ENCODE data around the gene PTPRM. TPM values are rescaled to one million over a fixed set of nuclear protein-coding genes. Genes with fewer than 3 reads are reported as not detected.

Gene PTPRM
- total RNA-seq, 1 donor from 2014 or later = 42.1 TPM

DNA sequence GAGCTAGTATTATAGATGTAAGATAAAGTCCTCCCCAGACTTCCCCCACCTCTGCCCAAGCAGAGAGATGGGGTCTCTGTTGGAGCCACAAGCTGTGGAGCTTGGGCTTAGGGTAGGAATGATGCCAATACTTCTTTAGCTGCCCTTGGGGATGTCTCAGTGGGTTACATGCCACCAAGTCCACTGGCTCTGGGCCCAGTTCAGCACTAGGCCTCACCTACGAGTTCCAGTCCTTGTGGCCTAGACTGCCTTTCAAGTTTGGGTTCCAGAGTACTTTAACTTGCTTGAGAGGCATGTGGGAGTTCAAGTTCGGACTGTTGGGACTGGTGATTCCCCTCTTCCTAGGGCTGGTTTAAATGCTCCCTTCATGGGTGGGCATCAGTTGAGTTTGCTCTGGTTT is 272.4 kb downstream of the PTPRM start:
- FAIRE-seq = peak; percentile 43

DNA sequence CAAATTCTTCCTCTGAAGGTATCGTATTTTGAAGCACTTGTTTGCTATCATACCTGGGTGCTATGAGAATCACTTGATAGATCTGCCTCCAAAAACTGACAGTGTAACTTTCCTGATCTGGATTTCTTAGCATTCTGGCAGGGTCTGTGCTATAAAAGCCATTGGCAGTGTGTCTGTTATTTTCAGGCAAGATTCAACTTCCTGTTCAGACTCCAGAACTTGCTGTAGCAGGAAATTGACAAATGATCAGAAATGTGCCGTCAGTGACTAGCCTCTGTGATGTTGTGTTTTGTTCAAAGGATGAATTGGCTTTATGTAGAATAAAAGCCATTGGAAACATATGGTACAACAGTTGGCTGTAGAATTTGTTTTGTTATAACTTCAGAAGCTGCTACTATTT is 273.3 kb downstream of the PTPRM start:
- Histone ChIP-seq H3K27me3 (ENCODE audit: control insufficient read depth, insufficient read depth, low read length) (no peaks in the 10 kb centered on the region), H3K4me3 (ENCODE audit: low read depth, low read length) (no peak overlapping the region), H3K36me3 (ENCODE audit: control insufficient read depth, insufficient read depth, low read length) (no peaks in the 10 kb centered on the region)
- TF ChIP-seq, protein P1, sequence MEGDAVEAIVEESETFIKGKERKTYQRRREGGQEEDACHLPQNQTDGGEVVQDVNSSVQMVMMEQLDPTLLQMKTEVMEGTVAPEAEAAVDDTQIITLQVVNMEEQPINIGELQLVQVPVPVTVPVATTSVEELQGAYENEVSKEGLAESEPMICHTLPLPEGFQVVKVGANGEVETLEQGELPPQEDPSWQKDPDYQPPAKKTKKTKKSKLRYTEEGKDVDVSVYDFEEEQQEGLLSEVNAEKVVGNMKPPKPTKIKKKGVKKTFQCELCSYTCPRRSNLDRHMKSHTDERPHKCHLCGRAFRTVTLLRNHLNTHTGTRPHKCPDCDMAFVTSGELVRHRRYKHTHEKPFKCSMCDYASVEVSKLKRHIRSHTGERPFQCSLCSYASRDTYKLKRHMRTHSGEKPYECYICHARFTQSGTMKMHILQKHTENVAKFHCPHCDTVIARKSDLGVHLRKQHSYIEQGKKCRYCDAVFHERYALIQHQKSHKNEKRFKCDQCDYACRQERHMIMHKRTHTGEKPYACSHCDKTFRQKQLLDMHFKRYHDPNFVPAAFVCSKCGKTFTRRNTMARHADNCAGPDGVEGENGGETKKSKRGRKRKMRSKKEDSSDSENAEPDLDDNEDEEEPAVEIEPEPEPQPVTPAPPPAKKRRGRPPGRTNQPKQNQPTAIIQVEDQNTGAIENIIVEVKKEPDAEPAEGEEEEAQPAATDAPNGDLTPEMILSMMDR (IDR thresholded peaks at IDR 0.05; ENCODE audit: insufficient read depth, low read length, severe bottlenecking) = no peak
- peak; percentile 40 for DNase-seq (ENCODE audit: low read depth)
- FAIRE-seq = no peak

More for the DNA sequence above, 272.4 kb downstream of the PTPRM start:
- Histone ChIP-seq H3K36me3 (ENCODE audit: control insufficient read depth, insufficient read depth, low read length) (no peaks in the 10 kb centered on the region), H3K27me3 (ENCODE audit: control insufficient read depth, insufficient read depth, low read length) (no peaks in the 10 kb centered on the region), H3K4me3 (ENCODE audit: low read depth, low read length) (no peak overlapping the region)
- no peak for DNase-seq (ENCODE audit: low read depth)
- TF ChIP-seq, protein P1 (IDR thresholded peaks at IDR 0.05; ENCODE audit: insufficient read depth, low read length, severe bottlenecking) = no peak

DNA sequence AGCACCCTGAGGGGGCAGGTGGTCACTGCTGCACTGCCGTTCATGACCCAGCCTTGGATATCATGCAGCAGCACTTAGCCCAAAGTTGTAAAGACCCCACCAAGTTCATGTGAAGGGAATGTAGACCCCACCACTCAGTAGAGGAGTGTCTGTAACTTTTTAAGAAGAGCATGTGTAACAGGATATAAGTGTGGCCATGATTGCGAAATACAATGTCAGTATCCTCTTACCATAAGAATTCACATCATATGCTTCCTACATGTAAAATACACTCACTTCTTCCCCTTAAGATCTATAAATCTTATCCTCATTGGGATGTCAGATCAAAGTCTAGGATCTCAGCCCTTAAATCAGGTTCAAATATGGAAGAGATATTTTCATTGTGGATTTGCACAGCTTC is 276.9 kb downstream of the PTPRM start:
- Histone ChIP-seq H3K36me3 (ENCODE audit: control insufficient read depth, insufficient read depth, low read length) (no peaks in the 10 kb centered on the region), H3K27me3 (ENCODE audit: control insufficient read depth, insufficient read depth, low read length) (no peaks in the 10 kb centered on the region), H3K4me3 (ENCODE audit: low read depth, low read length) (no peak overlapping the region)
- TF ChIP-seq, protein P1 (IDR thresholded peaks at IDR 0.05; ENCODE audit: insufficient read depth, low read length, severe bottlenecking) = no peak
- FAIRE-seq (peak; percentile 73), DNase-seq (ENCODE audit: low read depth) (peak; percentile 59)

DNA sequence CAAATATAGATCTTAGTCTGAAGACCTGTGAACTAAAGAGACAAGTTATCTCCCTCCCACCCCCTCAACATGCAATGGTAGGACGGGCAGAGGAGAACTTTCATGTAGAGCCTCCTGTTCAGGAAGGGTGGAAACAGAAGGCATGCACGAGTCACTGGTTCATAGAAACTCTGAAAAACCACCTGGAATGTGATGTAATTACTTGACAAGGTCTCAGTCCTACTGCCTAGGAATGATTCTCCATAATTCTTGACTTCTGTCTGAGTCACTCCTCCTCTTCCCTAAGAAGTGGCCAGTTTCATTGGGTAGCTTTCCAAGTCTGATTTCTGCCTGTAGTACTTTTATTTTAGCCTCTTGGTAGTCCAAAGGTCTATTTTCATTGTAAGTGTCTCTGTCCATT is 277.3 kb downstream of the PTPRM start:
- DNase-seq (ENCODE audit: low read depth) = peak; percentile 86
- TF ChIP-seq, protein P1 (IDR thresholded peaks at IDR 0.05; ENCODE audit: insufficient read depth, low read length, severe bottlenecking) = no peak
- Histone ChIP-seq H3K36me3 (ENCODE audit: control insufficient read depth, insufficient read depth, low read length) (no peaks in the 10 kb centered on the region), H3K27me3 (ENCODE audit: control insufficient read depth, insufficient read depth, low read length) (no peaks in the 10 kb centered on the region), H3K4me3 (ENCODE audit: low read depth, low read length) (no peak overlapping the region)
- FAIRE-seq = no peak

DNA sequence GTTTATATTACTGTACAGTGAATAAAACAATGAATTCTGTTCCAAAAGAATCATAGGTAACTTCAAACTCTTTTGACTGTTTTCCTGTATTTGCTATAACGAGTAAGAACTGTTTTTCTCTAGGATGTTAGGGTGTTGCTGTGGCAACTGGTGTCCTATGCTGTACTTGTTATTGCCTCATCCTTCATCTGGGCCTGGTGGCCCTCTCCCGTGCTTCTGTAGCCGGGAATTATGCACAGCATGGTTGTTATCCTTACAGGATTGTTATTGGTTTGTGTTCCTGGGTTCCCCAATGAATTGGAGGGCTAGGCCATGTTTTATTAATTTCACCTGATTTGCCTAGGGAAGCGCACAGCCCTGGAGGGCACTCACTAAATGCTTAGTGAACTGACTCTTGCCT is 279.2 kb downstream of the PTPRM start:
- FAIRE-seq (no peak), DNase-seq (ENCODE audit: low read depth) (no peak)

More for the DNA sequence above, 279.2 kb downstream of the PTPRM start:
- H3K27me3 ChIP-seq (ENCODE audit: control insufficient read depth, insufficient read depth, low read length) = no peaks in the 10 kb centered on the region
- no peaks in the 10 kb centered on the region for H3K36me3 ChIP-seq (ENCODE audit: control insufficient read depth, insufficient read depth, low read length)
- no peak overlapping the region for H3K4me3 ChIP-seq (ENCODE audit: low read depth, low read length)
- TF ChIP-seq, protein P1 (IDR thresholded peaks at IDR 0.05; ENCODE audit: insufficient read depth, low read length, severe bottlenecking) = no peak

Measured in bronchial epithelial cell (primary cell).